Stomach (tissue), 4 donors: Measurements from ENCODE around the gene LRRC74A.

Experiments used
- EP300 ChIP-seq: sonication (generic); formaldehyde crosslinking; IDR thresholded peaks from one replicate; pipeline ENCODE4 v1.6.1; 2017; ENCODE audit warnings: antibody characterized with exemption
- POLR2A ChIP-seq, 4 donors: fragments of 450-650 bp; IDR thresholded peaks; one replicate each; pipeline ENCODE4 v1.6.1; 2016; ENCODE audit warnings: antibody characterized with exemption in 4 of 4, control low read depth in 2 of 4, mild to moderate bottlenecking in 1 of 4, moderate library complexity in 1 of 4
- POLR2AphosphoS5 ChIP-seq, 3 donors: sonication (generic); formaldehyde crosslinking; IDR thresholded peaks; one replicate each; pipeline ENCODE4 v1.6.1; 2016; ENCODE audit warnings: antibody characterized with exemption in 3 of 3
- TF ChIP-seq, protein P1 (sequence below), 7 experiments: fragments of 450-650 bp in 4 of 7; fragments of 200-600 bp in 3 of 7; sonication (generic) in 3 of 7; IDR thresholded peaks; one replicate each; pipeline ENCODE4 v1.5.1; 2016 to 2019; ENCODE audit warnings: antibody characterized with exemption in 7 of 7, control low read depth in 2 of 7, mild to moderate bottlenecking in 1 of 7

DNA sequence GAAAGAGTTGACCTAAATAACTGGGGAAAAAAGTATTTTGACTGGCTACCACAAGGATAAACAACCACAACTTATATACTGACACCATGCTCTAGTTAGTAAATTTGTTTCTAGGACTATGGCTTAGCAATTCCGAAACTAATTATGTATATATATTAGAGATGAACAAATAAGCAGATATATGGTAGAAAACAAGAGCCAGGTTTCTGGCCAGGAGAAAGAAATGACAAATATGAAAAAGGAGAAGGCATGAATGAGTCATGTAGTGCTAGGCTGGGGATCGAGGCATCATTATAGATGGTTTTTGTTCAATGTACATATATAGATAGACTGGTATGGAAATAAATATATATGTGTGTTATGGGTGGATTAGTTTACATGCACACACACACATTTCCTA lies 5.5 kb upstream of the LRRC74A start:
- no peak for TF ChIP-seq POLR2A (IDR thresholded peaks at IDR 0.05)
- TF ChIP-seq, protein P1, sequence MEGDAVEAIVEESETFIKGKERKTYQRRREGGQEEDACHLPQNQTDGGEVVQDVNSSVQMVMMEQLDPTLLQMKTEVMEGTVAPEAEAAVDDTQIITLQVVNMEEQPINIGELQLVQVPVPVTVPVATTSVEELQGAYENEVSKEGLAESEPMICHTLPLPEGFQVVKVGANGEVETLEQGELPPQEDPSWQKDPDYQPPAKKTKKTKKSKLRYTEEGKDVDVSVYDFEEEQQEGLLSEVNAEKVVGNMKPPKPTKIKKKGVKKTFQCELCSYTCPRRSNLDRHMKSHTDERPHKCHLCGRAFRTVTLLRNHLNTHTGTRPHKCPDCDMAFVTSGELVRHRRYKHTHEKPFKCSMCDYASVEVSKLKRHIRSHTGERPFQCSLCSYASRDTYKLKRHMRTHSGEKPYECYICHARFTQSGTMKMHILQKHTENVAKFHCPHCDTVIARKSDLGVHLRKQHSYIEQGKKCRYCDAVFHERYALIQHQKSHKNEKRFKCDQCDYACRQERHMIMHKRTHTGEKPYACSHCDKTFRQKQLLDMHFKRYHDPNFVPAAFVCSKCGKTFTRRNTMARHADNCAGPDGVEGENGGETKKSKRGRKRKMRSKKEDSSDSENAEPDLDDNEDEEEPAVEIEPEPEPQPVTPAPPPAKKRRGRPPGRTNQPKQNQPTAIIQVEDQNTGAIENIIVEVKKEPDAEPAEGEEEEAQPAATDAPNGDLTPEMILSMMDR (IDR thresholded peaks at IDR 0.05), result no peak
- no peak for TF ChIP-seq EP300
- TF ChIP-seq POLR2AphosphoS5 (IDR thresholded peaks at IDR 0.05), result no peak
